HepG2 (cell line): ENCODE results near the gene ASAP2. TPM values are rescaled to one million over a fixed set of nuclear protein-coding genes. Genes with fewer than 3 reads are reported as not detected.
A peak's percentile ranks its signal among the peaks of the same experiment; 100 is the strongest.

ENCODE experiments used
- ARID2 ChIP-seq: sonication (generic); formaldehyde crosslinking; IDR thresholded peaks from 2 replicates; pipeline ENCODE4 v1.8.1; 2022; ENCODE audit warnings: mild to moderate bottlenecking, missing genetic modification reagents, borderline replicate concordance
- ATF2 ChIP-seq: sonication (generic); formaldehyde crosslinking; IDR thresholded peaks from 2 replicates; pipeline ENCODE4 v1.4.0; 2020; ENCODE audit warnings: missing genetic modification reagents
- CEBPB ChIP-seq: IDR thresholded peaks from 2 replicates; pipeline ENCODE4 v1.6.1; 2011; ENCODE audit warnings: low read depth, low read length, improper control_type of control experiment, borderline replicate concordance
- CSRNP1 ChIP-seq: sonication (generic); formaldehyde crosslinking; IDR thresholded peaks from 2 replicates; pipeline ENCODE4 v1.8.1; 2023; ENCODE audit warnings: mild to moderate bottlenecking, missing genetic modification reagents
- ELF3 ChIP-seq: IDR thresholded peaks from 2 replicates; pipeline ENCODE4 v1.6.1; 2016; ENCODE audit warnings: missing genetic modification reagents, missing compliant biosample characterization
- FIP1L1 ChIP-seq: fragments of 200-400 bp; formaldehyde crosslinking; IDR thresholded peaks from 2 replicates; pipeline ENCODE4 v1.6.1; 2018; ENCODE audit warnings: low read depth, mild to moderate bottlenecking, low read length, moderate library complexity, borderline replicate concordance; ENCODE audit not compliant: insufficient read depth
- FOXC1 ChIP-seq: sonication (generic); formaldehyde crosslinking; IDR thresholded peaks from 2 replicates; pipeline ENCODE4 v1.8.0; 2022; ENCODE audit warnings: mild to moderate bottlenecking, missing genetic modification reagents, borderline replicate concordance
- GATAD2A ChIP-seq: IDR thresholded peaks from 2 replicates; pipeline ENCODE4 v1.6.1; 2016
- HMGA1 ChIP-seq: sonication (generic); formaldehyde crosslinking; conservative IDR thresholded peaks from 2 replicates; pipeline ENCODE4 v1.4.0; 2020; ENCODE audit warnings: missing genetic modification reagents
- HOXA3 ChIP-seq: sonication (generic); formaldehyde crosslinking; IDR thresholded peaks from 2 replicates; pipeline ENCODE4 v1.5.0; 2020; ENCODE audit warnings: missing genetic modification reagents
- MIXL1 ChIP-seq: IDR thresholded peaks from 2 replicates; pipeline ENCODE4 v1.6.1; 2016
- MXI1 ChIP-seq: IDR thresholded peaks from 3 replicates; pipeline ENCODE4 v1.6.1; 2012; ENCODE audit warnings: low read depth, low read length, inconsistent platforms, borderline replicate concordance
- NCOA2 ChIP-seq: sonication (generic); formaldehyde crosslinking; IDR thresholded peaks from 2 replicates; pipeline ENCODE4 v1.8.0; 2022; ENCODE audit warnings: inconsistent platforms
- SALL1 ChIP-seq: sonication (generic); formaldehyde crosslinking; IDR thresholded peaks from 2 replicates; pipeline ENCODE4 v1.8.0; 2022; ENCODE audit warnings: mild to moderate bottlenecking, missing genetic modification reagents
- SMC3 ChIP-seq: IDR thresholded peaks from 2 replicates; pipeline ENCODE4 v1.6.1; 2011; ENCODE audit warnings: low read length, improper control_type of control experiment
- ZBTB26 ChIP-seq: IDR thresholded peaks from 2 replicates; pipeline ENCODE4 v1.6.1; 2016; ENCODE audit warnings: missing compliant biosample characterization, missing genetic modification reagents, borderline replicate concordance
- ZNF510 ChIP-seq: sonication (generic); formaldehyde crosslinking; IDR thresholded peaks from 2 replicates; pipeline ENCODE4 v1.4.0; 2020; ENCODE audit warnings: low read depth, mild to moderate bottlenecking, missing genetic modification reagents
- ZNF549 ChIP-seq: sonication (generic); formaldehyde crosslinking; IDR thresholded peaks from 2 replicates; pipeline ENCODE4 v1.5.0; 2020; ENCODE audit warnings: missing genetic modification reagents
- ZNF792 ChIP-seq: IDR thresholded peaks from 2 replicates; pipeline ENCODE4 v1.6.1; 2016
- ZSCAN25 ChIP-seq: sonication (generic); formaldehyde crosslinking; IDR thresholded peaks from 2 replicates; pipeline ENCODE4 v1.8.0; 2022; ENCODE audit warnings: mild to moderate bottlenecking, missing genetic modification reagents
- polyA plus RNA-seq, 8 experiments: library from polyadenylated mRNA; depleted of rRNA in 3 of 8; stranded (reverse) in 7 of 8; unstranded in 1 of 8; fragments of >200 nt; fragmentation: Illumina TruSeq in 4 of 8; extraction: Trizol in 4 of 8; gene quantifications; 2 replicates each; pipeline versions ENCODE4 v1.2.1 to v1.2.3, GENCODE V29; 2011 to 2016; ENCODE audit warnings: low read depth in 4 of 8, missing spikeins in 1 of 8, mixed read lengths in 1 of 8; ENCODE audit not compliant: insufficient read depth in 1 of 8
- total RNA-seq, 5 experiments: library from RNA; depleted of rRNA; stranded (reverse); fragments of >200 nt; fragmentation: Illumina TruSeq; extraction: Trizol; gene quantifications; 2 replicates each; pipeline ENCODE4 v1.2.3, GENCODE V29; 2016; ENCODE audit warnings: low read depth in 1 of 5
- TF ChIP-seq, protein P1 (sequence below), 2 experiments: sonication (generic) in 1 of 2; formaldehyde crosslinking in 1 of 2; IDR thresholded peaks; 2 replicates each; pipeline versions ENCODE4 v1.6.1 to v1.9.0; 2014 to 2022; ENCODE audit warnings: antibody characterized with exemption in 1 of 2, borderline replicate concordance in 1 of 2, inconsistent platforms in 1 of 2, low read depth in 1 of 2, missing genetic modification reagents in 1 of 2

The ASAP2 gene
- total and polyA plus RNA-seq, 2 of the 13 experiments (the other 11 are each of a cell fraction or from before 2014, with no cell fraction given): 7.3 to 22.3 TPM

DNA sequence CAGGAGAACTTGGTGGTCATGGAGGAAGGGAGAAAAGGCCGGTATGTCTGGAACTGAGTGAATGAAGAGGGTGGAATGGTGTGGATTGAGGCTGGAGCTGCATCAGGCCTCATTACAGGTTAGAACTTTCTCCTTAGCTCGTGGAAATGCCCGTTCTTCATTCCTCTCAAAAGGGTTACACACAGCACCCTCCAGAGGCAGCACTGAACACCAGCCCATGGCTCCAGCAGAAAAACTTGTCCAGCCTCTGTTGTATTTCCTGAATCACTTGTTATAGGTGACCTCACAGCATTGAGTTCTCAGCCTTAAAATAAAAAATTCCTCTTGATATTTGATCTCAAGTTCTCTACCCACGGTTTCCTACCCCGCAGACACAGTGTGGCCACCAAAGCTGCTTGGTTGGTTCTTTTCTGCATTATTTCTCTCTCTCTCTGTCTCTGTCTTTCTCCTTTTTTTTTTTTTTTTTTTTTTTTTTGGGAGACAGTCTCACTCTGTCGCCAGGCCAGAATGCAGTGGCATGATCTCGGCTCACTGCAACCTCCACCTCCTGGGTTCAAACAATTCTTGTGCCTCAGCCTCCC, 127.1 kb downstream of the ASAP2 start (continued):
- TF ChIP-seq, protein P1, sequence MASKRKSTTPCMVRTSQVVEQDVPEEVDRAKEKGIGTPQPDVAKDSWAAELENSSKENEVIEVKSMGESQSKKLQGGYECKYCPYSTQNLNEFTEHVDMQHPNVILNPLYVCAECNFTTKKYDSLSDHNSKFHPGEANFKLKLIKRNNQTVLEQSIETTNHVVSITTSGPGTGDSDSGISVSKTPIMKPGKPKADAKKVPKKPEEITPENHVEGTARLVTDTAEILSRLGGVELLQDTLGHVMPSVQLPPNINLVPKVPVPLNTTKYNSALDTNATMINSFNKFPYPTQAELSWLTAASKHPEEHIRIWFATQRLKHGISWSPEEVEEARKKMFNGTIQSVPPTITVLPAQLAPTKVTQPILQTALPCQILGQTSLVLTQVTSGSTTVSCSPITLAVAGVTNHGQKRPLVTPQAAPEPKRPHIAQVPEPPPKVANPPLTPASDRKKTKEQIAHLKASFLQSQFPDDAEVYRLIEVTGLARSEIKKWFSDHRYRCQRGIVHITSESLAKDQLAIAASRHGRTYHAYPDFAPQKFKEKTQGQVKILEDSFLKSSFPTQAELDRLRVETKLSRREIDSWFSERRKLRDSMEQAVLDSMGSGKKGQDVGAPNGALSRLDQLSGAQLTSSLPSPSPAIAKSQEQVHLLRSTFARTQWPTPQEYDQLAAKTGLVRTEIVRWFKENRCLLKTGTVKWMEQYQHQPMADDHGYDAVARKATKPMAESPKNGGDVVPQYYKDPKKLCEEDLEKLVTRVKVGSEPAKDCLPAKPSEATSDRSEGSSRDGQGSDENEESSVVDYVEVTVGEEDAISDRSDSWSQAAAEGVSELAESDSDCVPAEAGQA (IDR thresholded peaks at IDR 0.05; ENCODE audit: low read depth): no peak
- TF ChIP-seq, protein P1 (CRISPR knock-in tag; IDR thresholded peaks at IDR 0.05; ENCODE audit: borderline replicate concordance): no peak
- peak; percentile 85 for TF ChIP-seq SMC3
- no peak for TF ChIP-seq ARID2 (CRISPR knock-in tag)
- TF ChIP-seq MIXL1: no peak
- TF ChIP-seq CEBPB: no peak
- TF ChIP-seq MXI1: peak; percentile 40; the same call in 1 of the 3 replicates
- TF ChIP-seq NCOA2 (CRISPR knock-in tag): no peak
- peak; percentile 32; the same call in 1 of the 2 replicates for TF ChIP-seq ZNF792 (CRISPR knock-in tag)
- 0 out of 2 replicates have a peak, but pooled peaks have one; percentile 35 for TF ChIP-seq GATAD2A (CRISPR knock-in tag)
- TF ChIP-seq ZNF510 (CRISPR knock-in tag): no peak
- peak; percentile 75 for TF ChIP-seq ELF3 (CRISPR knock-in tag)
- peak; percentile 44; the same call in 1 of the 2 replicates for TF ChIP-seq SALL1 (CRISPR knock-in tag)
- TF ChIP-seq FIP1L1: no peak
- TF ChIP-seq HOXA3 (CRISPR knock-in tag): peak; percentile 26; the same call in 1 of the 2 replicates
- no peak for TF ChIP-seq ZNF549 (CRISPR knock-in tag)
- TF ChIP-seq ZBTB26: peak; percentile 49; the same call in 1 of the 2 replicates
- TF ChIP-seq HMGA1: no peak
- no peak for TF ChIP-seq ATF2 (CRISPR knock-in tag)
- TF ChIP-seq ZSCAN25 (CRISPR knock-in tag): no peak
- no peak for TF ChIP-seq FOXC1 (CRISPR knock-in tag)
- TF ChIP-seq CSRNP1: no peak
